Neural cell (in vitro differentiated cells): Measurements from ENCODE around the gene ATP1A1. TPM values are rescaled to one million over a fixed set of nuclear protein-coding genes. Genes with fewer than 3 reads are reported as not detected.

Source experiments
- H2AFZ ChIP-seq: fragments of 200-600, 300-800 bp; sonication (generic), shearing (Covaris generic); 2 replicates; pipeline ENCODE4 v1.6.0; 2014; ENCODE audit warnings: low read depth, mild to moderate bottlenecking, antibody characterized with exemption, low read length, moderate library complexity
- H3F3A ChIP-seq: fragments of 200-600 bp; shearing (Covaris generic); 2 replicates; pipeline ENCODE4 v1.6.1; 2016; ENCODE audit warnings: mild to moderate bottlenecking, moderate library complexity, mixed read lengths, antibody characterized with exemption, low read length; ENCODE audit not compliant: insufficient read depth, poor library complexity, severe bottlenecking
- H3K27ac ChIP-seq: fragments of 200-600, 300-800 bp; sonication (generic), shearing (Covaris generic); 2 replicates; pipeline ENCODE4 v1.5.1; 2014; ENCODE audit warnings: mild to moderate bottlenecking, low read length, moderate library complexity
- H3K27me3 ChIP-seq: fragments of 300-800, 200-600 bp; sonication (generic), shearing (Covaris generic); 2 replicates; pipeline ENCODE4 v1.6.0; 2014; ENCODE audit warnings: mild to moderate bottlenecking, low read depth, low read length, moderate library complexity; ENCODE audit not compliant: insufficient read depth
- H3K36me3 ChIP-seq: fragments of 300-800, 200-600 bp; sonication (generic), shearing (Covaris generic); 2 replicates; pipeline ENCODE4 v1.5.1; 2014; ENCODE audit warnings: mild to moderate bottlenecking, antibody characterized with exemption, low read length, moderate library complexity; ENCODE audit not compliant: insufficient read depth
- H3K4me2 ChIP-seq: fragments of 300-800, 200-600 bp; sonication (generic), shearing (Covaris generic); 2 replicates; pipeline ENCODE4 v1.6.0; 2014; ENCODE audit warnings: mild to moderate bottlenecking, low read length
- H3K4me3 ChIP-seq: fragments of 300-800, 200-600 bp; sonication (generic), shearing (Covaris generic); 2 replicates; pipeline ENCODE4 v1.5.1; 2014; ENCODE audit warnings: mild to moderate bottlenecking, low read length, moderate library complexity
- H3K79me2 ChIP-seq: fragments of 200-600 bp; shearing (Covaris generic); replicated peaks from 2 replicates; pipeline ENCODE4 v1.6.0; 2014; ENCODE audit warnings: mild to moderate bottlenecking, low read length, moderate library complexity; ENCODE audit not compliant: insufficient read depth
- H3K9ac ChIP-seq: fragments of 300-800, 200-600 bp; sonication (generic), shearing (Covaris generic); 2 replicates; pipeline ENCODE4 v1.6.1; 2016; ENCODE audit warnings: mild to moderate bottlenecking, low read length, mixed read lengths
- H3K9me2 ChIP-seq: fragments of 200-600 bp; shearing (Covaris generic); 2 replicates; pipeline ENCODE4 v1.6.1; 2016; ENCODE audit warnings: mild to moderate bottlenecking, low read length, mixed read lengths; ENCODE audit not compliant: insufficient read depth
- H3K9me3 ChIP-seq: fragments of 200-600, 300-800 bp; sonication (generic), shearing (Covaris generic); 2 replicates; pipeline ENCODE4 v1.6.1; 2016; ENCODE audit warnings: mild to moderate bottlenecking, mixed run types, low read length, moderate library complexity, mixed read lengths
- H4K20me1 ChIP-seq: fragments of 200-600 bp; shearing (Covaris generic); 2 replicates; pipeline ENCODE4 v1.6.1; 2016; ENCODE audit warnings: mild to moderate bottlenecking, mixed run types; ENCODE audit not compliant: insufficient read depth
- CTCF ChIP-seq: fragments of 450-650 bp; IDR thresholded peaks from 2 replicates; pipeline ENCODE4 v1.5.1; 2014; ENCODE audit warnings: antibody characterized with exemption, mild to moderate bottlenecking, moderate library complexity; ENCODE audit not compliant: poor library complexity, severe bottlenecking
- EP300 ChIP-seq: fragments of 450-650 bp; conservative IDR thresholded peaks from 2 replicates; pipeline ENCODE4 v1.6.1; 2014; ENCODE audit warnings: antibody characterized with exemption, mild to moderate bottlenecking, moderate library complexity; ENCODE audit not compliant: poor library complexity, severe bottlenecking
- EZH2 ChIP-seq: fragments of 200-600, 300-800 bp; shearing (Covaris generic), sonication (generic); IDR thresholded peaks from 2 replicates; pipeline ENCODE4 v1.6.1; 2014; ENCODE audit warnings: antibody characterized with exemption, low read length, borderline replicate concordance, mild to moderate bottlenecking; ENCODE audit not compliant: insufficient read depth, poor library complexity, severe bottlenecking
- MXI1 ChIP-seq: fragments of 450-650 bp; conservative IDR thresholded peaks from 2 replicates; pipeline ENCODE4 v1.6.1; 2014; ENCODE audit warnings: antibody characterized with exemption, mild to moderate bottlenecking; ENCODE audit not compliant: poor library complexity, severe bottlenecking
- POLR2AphosphoS5 ChIP-seq: IDR thresholded peaks from 2 replicates; pipeline ENCODE4 v1.6.1; 2012
- RAD21 ChIP-seq: fragments of 450-650 bp; conservative IDR thresholded peaks from 2 replicates; pipeline ENCODE4 v1.6.1; 2014; ENCODE audit warnings: antibody characterized with exemption, mild to moderate bottlenecking, moderate library complexity
- REST ChIP-seq: IDR thresholded peaks from 2 replicates; pipeline ENCODE4 v1.6.1; 2012; ENCODE audit warnings: borderline replicate concordance
- SMC3 ChIP-seq: fragments of 450-650 bp; conservative IDR thresholded peaks from 2 replicates; pipeline ENCODE4 v1.6.1; 2014; ENCODE audit warnings: antibody characterized with exemption, mild to moderate bottlenecking, moderate library complexity; ENCODE audit not compliant: poor library complexity
- TAF1 ChIP-seq: IDR thresholded peaks from 2 replicates; pipeline ENCODE4 v1.6.1; 2012; ENCODE audit warnings: low read depth
- polyA plus RNA-seq: library from polyadenylated mRNA; depleted of rRNA; stranded (reverse); fragments of >200 nt; gene quantifications from 2 replicates; pipeline ENCODE4 v1.2.3, GENCODE V29; 2014

Gene ATP1A1
- polyA plus RNA-seq, 1 donor from 2014 or later, result 44.2 TPM

DNA sequence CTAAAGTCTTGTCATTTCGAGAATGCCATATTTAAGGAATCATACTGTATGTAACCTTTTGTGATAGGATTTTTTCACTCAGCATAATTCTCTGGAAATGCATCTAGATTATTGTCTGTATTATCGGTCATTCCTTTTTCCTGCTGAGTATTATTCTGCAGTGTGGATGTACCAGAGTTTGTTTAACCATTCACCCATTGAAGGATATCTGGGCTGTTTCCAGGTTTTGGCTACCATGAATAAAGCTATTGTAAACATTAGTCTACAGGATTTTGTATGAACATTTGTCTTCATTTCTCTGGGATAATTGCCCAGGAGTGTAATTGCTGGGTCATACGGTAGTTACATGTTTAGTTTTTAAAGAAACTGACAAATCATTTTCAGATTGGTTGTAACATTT lies 61.8 kb downstream of the ATP1A1 start:
- Histone ChIP-seq H3K9me2 (no peaks in the 10 kb centered on the region), H3K4me2 (no peak overlapping the region), H3K9me3 (no peaks in the 10 kb centered on the region), H3K27ac (no peak overlapping the region), H3K79me2 (no peaks in the 10 kb centered on the region), H3F3A (no peaks in the 10 kb centered on the region), H2AFZ (no peak overlapping the region), H3K27me3 (no peaks in the 10 kb centered on the region), H3K9ac (no peak overlapping the region), H4K20me1 (no peaks in the 10 kb centered on the region), H3K4me3 (no peak overlapping the region), H3K36me3 (no peaks in the 10 kb centered on the region)
- TF ChIP-seq TAF1 (no peak), SMC3 (no peak), CTCF (no peak), MXI1 (no peak), POLR2AphosphoS5 (no peak), RAD21 (no peak), EP300 (no peak)

DNA sequence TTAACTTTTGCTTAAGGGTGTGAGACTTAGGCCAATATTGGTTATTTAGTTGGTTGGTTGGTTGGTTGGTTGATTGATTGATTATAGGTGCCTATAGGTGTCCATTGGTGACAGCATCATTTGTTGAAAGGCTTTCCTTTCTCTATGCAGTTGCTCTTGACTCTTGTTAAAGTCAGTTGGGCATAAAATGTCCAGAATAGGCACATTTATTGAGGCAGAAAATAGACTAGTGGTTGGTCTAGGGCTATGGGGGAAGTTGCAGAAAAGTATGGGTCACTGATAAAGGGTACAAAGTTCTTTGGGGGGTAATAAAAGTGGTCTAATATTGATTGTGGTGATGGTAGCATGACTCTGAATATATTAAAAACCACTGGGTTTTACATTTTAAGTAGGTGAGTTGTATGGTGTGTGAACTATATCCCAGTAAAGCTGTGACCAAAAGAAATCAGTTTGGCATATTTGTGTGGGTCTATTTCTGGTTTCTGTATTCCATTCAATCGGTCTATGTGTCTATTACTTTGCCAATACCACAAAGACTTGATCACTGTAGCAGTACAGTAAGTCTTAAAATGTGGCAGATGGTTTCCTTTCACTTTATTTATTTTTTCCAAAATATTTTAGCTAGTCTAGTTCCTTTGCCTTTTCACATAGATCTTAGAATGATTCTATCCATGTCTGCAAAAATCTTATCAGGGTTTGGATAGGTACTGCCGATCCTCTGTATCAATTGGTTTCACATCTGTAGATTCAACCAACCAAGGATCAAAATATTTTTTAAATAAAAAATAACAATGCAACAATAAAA lies 63.0 kb downstream of the ATP1A1 start:
- Histone ChIP-seq H3K9ac (no peak overlapping the region), H3K9me3 (no peaks in the 10 kb centered on the region), H3K4me2 (no peak overlapping the region), H3K27me3 (no peaks in the 10 kb centered on the region), H3K4me3 (no peak overlapping the region), H2AFZ (no peak overlapping the region), H3K79me2 (no peaks in the 10 kb centered on the region), H3K9me2 (no peaks in the 10 kb centered on the region), H3K36me3 (no peaks in the 10 kb centered on the region), H3K27ac (no peak overlapping the region), H3F3A (no peaks in the 10 kb centered on the region), H4K20me1 (no peaks in the 10 kb centered on the region)
- no peak for TF ChIP-seq SMC3
- no peak for TF ChIP-seq POLR2AphosphoS5
- no peak for TF ChIP-seq REST
- no peak for TF ChIP-seq TAF1
- TF ChIP-seq MXI1, result no peak
- no peak for TF ChIP-seq RAD21
- TF ChIP-seq CTCF, result no peak
- TF ChIP-seq EZH2, result no peak
- TF ChIP-seq EP300, result no peak
